Transverse colon (tissue), 4 donors: ENCODE measurements around the gene EFCAB14. TPM values are rescaled to one million over a fixed set of nuclear protein-coding genes. Genes with fewer than 3 reads are reported as not detected.

ENCODE experiments used
- DNase-seq: peaks from one replicate; pipeline ENCODE4 v3.0.0-alpha.2; 2019
- H3K27ac ChIP-seq, 4 donors: fragments of 200-600 bp; sonication (generic); 2 replicates each; pipeline ENCODE4 v1.5.1; 2016 to 2018; ENCODE audit warnings: inconsistent platforms in 4 of 4
- H3K27me3 ChIP-seq: fragments of 200-600 bp; sonication (generic); 2 replicates; pipeline ENCODE4 v1.5.1; 2017; ENCODE audit warnings: inconsistent platforms
- H3K36me3 ChIP-seq, 4 donors: fragments of 200-600 bp; sonication (generic); 2 replicates each; pipeline ENCODE4 v1.5.1; 2017 to 2019; ENCODE audit warnings: inconsistent platforms in 4 of 4
- H3K4me1 ChIP-seq, 4 donors: fragments of 200-600 bp; sonication (generic); 2 replicates each; pipeline ENCODE4 v1.5.1; 2017 to 2020; ENCODE audit warnings: inconsistent platforms in 4 of 4
- H3K4me3 ChIP-seq, 4 donors: fragments of 200-600 bp; sonication (generic); 1 replicate in 1 of 4; 2 replicates in 3 of 4; pipeline versions ENCODE4 v1.5.1 to v1.6.1; 2017 to 2019; ENCODE audit warnings: inconsistent platforms in 4 of 4
- H3K9me3 ChIP-seq, 2 donors: fragments of 200-600 bp; sonication (generic); 2 replicates each; pipeline ENCODE4 v1.5.1; 2017 to 2019; ENCODE audit warnings: inconsistent platforms in 2 of 2
- CTCF ChIP-seq, 5 experiments: fragments of 200-600 bp in 3 of 5; fragments of 450-650 bp in 2 of 5; sonication (generic) in 3 of 5; IDR thresholded peaks; 1 replicate in 2 of 5; 2 replicates in 3 of 5; pipeline ENCODE4 v1.5.1; 2016 to 2017; ENCODE audit warnings: antibody characterized with exemption in 5 of 5, inconsistent platforms in 3 of 5, mild to moderate bottlenecking in 2 of 5, moderate library complexity in 1 of 5
- EP300 ChIP-seq: sonication (generic); formaldehyde crosslinking; IDR thresholded peaks from one replicate; pipeline ENCODE4 v1.6.1; 2017; ENCODE audit warnings: antibody characterized with exemption, low read depth
- POLR2A ChIP-seq: fragments of 450-650 bp; IDR thresholded peaks from one replicate; pipeline ENCODE4 v1.6.1; 2016; ENCODE audit warnings: antibody characterized with exemption, mild to moderate bottlenecking, moderate library complexity
- POLR2AphosphoS5 ChIP-seq, 3 donors: sonication (generic); formaldehyde crosslinking; IDR thresholded peaks; one replicate each; pipeline ENCODE4 v1.6.1; 2016; ENCODE audit warnings: antibody characterized with exemption in 3 of 3
- WGBS, 2 donors: methylation state at CpG; one replicate each; pipeline ENCODE4 v1.1.5; 2018; ENCODE audit warnings: low coverage in 1 of 2; 5-methylcytosine and 5-hydroxymethylcytosine counted together
- in situ Hi-C, 4 donors: fragments of 200-750 bp; cut with MboI; loops; one replicate each; pipeline versions ENCODE4 v1.15.0 to v1.15.1; 2017; ENCODE audit warnings: low sequenced_read_pairs in 3 of 4, low pct_ligation_motif_present in 1 of 4, low pct_unique_long_range_greater_than_20kb in 1 of 4
- intact Hi-C: fragments of 100-400 bp; cut with DNase I; formaldehyde crosslinking; loops from one replicate; pipeline ENCODE4 v1.15.1; 2023; ENCODE audit warnings: low total_unique reads
- total RNA-seq, 4 donors: library from RNA; depleted of rRNA; stranded (reverse); fragments of >200 nt; gene quantifications; one replicate each; pipeline ENCODE4 v1.1.0, GENCODE V29; 2016

EFCAB14 gene
- total RNA-seq, 4 donors from 2014 or later, result 48.2 to 119 (median 85.4) TPM

GRCh38 chr1:46646844-46647243 lies 72.1 kb downstream of the EFCAB14 start:
- Histone ChIP-seq H3K4me3 (no peak overlapping the region), H3K27ac (no peak overlapping the region), H3K9me3 (peaks cover 0 to 2% of the 10 kb centered on the region in 2 donors), H3K4me1 (peaks cover 10 to 23% (median 14%) of the 10 kb centered on the region in 4 donors), H3K27me3 (no peaks in the 10 kb centered on the region), H3K36me3 (peaks cover 0 to 29% (median 6%) of the 10 kb centered on the region in 4 donors)
- WGBS, 2 donors, result 84 to 90% methylated on average over 2 of the region's 2 CpGs
- intact Hi-C loops, result no loop called here
- no peak for DNase-seq
- in situ Hi-C loops, result no loop called here
- TF ChIP-seq POLR2A (no peak), POLR2AphosphoS5 (IDR thresholded peaks at IDR 0.05) (no peak), EP300 (no peak), CTCF (IDR thresholded peaks at IDR 0.05) (no peak)

GRCh38 chr1:46646331-46646730 lies 72.6 kb downstream of the EFCAB14 start:
- peaks cover 10 to 23% (median 14%) of the 10 kb centered on the region in 4 donors for H3K4me1 ChIP-seq
- no peak overlapping the region for H3K4me3 ChIP-seq
- peaks cover 0 to 29% (median 6%) of the 10 kb centered on the region in 4 donors for H3K36me3 ChIP-seq
- H3K27ac ChIP-seq, result no peak overlapping the region
- 74 to 83% methylated on average over 1 of the region's 1 CpG for WGBS, 2 donors
- H3K9me3 ChIP-seq, result peaks cover 0 to 2% of the 10 kb centered on the region in 2 donors
- no peak for DNase-seq
- H3K27me3 ChIP-seq, result no peaks in the 10 kb centered on the region
- intact Hi-C loops, result no loop called here
- TF ChIP-seq EP300 (no peak), CTCF (IDR thresholded peaks at IDR 0.05) (no peak), POLR2AphosphoS5 (IDR thresholded peaks at IDR 0.05) (no peak), POLR2A (no peak)
- in situ Hi-C loops, result no loop called here

GRCh38 chr1:46645815-46646214 lies 73.1 kb downstream of the EFCAB14 start:
- H3K27ac ChIP-seq, result no peak overlapping the region
- peaks cover 0 to 29% (median 6%) of the 10 kb centered on the region in 4 donors for H3K36me3 ChIP-seq
- peaks cover 0 to 2% of the 10 kb centered on the region in 2 donors for H3K9me3 ChIP-seq
- no peak overlapping the region for H3K4me3 ChIP-seq
- TF ChIP-seq CTCF (IDR thresholded peaks at IDR 0.05) (no peak), POLR2AphosphoS5 (IDR thresholded peaks at IDR 0.05) (no peak), EP300 (no peak), POLR2A (no peak)
- in situ Hi-C loops, result no loop called here
- H3K27me3 ChIP-seq, result no peaks in the 10 kb centered on the region
- WGBS, 2 donors, result 92 to 93% methylated on average over 4 of the region's 4 CpGs
- intact Hi-C loops, result no loop called here
- peaks cover 10 to 23% (median 14%) of the 10 kb centered on the region in 4 donors for H3K4me1 ChIP-seq
- DNase-seq, result no peak

- peak; percentile 23 for DNase-seq
- Histone ChIP-seq H3K4me3 (no peak overlapping the region), H3K27me3 (no peaks in the 10 kb centered on the region), H3K9me3 (no peaks in the 10 kb centered on the region), H3K4me1 (peaks cover 11 to 37% (median 15%) of the 10 kb centered on the region in 4 donors), H3K36me3 (peaks cover 0 to 7% (median 2%) of the 10 kb centered on the region in 4 donors), H3K27ac (peak overlapping the region; percentile 28 to 62 (median 56))
- intact Hi-C loops (no loop called here), in situ Hi-C loops (no loop called here)
- TF ChIP-seq POLR2A, result no peak
- TF ChIP-seq POLR2AphosphoS5 (IDR thresholded peaks at IDR 0.05), result peak; percentile 44 to 61 (median 47)
These were observed 75.5 kb downstream of the EFCAB14 start for GRCh38 chr1:46643368-46643775.

- peaks cover 11 to 37% (median 15%) of the 10 kb centered on the region in 4 donors for H3K4me1 ChIP-seq
- in situ Hi-C loops, result no loop called here
- peak overlapping the region in 2 of 4 donors; percentile 62 for H3K27ac ChIP-seq
- H3K27me3 ChIP-seq, result no peaks in the 10 kb centered on the region
- intact Hi-C loops, result no loop called here
- H3K9me3 ChIP-seq, result no peaks in the 10 kb centered on the region
- no peak for DNase-seq
- no peak for TF ChIP-seq CTCF (IDR thresholded peaks at IDR 0.05)
- TF ChIP-seq POLR2AphosphoS5 (IDR thresholded peaks at IDR 0.05), result no peak
- TF ChIP-seq POLR2A, result no peak
- no peak for TF ChIP-seq EP300
- no peaks in the 10 kb centered on the region for H3K36me3 ChIP-seq
- H3K4me3 ChIP-seq, result no peak overlapping the region
These were observed 76.7 kb downstream of the EFCAB14 start for GRCh38 chr1:46642115-46642680.
